NCI-H1105 treated with DMSO at 0.1 percent for 48 hours (cell line): ENCODE data around the gene NOS3.
"Not testable (repeated sequence)": the region's sequence is repeated elsewhere in the genome, so short reads cannot be mapped to it uniquely, and the experiment has no call there.

Experiments used
- DNase-seq: peaks from one replicate; lab custom pipeline; 2025; lab: John Stamatoyannopoulos, UW

The NOS3 gene

DNA sequence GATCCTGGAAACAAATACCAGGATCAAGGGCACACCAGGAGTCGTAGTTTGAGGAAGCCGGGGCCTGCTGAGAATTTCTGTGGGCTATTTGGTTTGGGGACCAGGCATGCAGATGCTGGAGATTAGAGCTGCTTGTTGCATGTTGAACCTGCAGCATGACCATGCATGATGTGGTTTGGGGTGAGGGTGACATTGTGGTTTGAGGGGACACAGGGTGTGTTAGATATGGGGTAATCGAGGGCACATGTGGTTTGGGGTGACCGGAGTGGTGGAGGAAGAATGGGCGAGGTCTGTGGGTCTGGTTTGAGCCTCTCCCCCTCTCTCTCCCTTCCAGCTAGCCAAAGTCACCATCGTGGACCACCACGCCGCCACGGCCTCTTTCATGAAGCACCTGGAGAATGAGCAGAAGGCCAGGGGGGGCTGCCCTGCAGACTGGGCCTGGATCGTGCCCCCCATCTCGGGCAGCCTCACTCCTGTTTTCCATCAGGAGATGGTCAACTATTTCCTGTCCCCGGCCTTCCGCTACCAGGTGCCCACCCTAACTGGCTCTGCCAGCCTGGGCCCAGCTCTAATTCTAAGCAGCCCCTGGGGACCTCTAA is 10.2 kb downstream of the NOS3 start:
- no peak for DNase-seq

DNA sequence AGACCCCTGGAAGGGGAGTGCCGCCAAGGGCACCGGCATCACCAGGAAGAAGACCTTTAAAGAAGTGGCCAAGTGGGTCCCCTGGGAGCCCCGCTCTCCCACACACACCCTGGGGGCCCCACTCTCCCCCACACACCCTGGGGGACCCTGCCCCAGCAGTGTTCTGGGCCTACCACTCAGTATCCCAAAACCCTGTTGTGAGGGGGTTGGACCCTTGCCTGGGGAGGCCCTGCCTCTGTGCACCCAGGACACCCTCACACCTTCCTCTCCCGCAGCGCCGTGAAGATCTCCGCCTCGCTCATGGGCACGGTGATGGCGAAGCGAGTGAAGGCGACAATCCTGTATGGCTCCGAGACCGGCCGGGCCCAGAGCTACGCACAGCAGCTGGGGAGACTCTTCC is 10.7 kb downstream of the NOS3 start:
- no peak for DNase-seq

DNA sequence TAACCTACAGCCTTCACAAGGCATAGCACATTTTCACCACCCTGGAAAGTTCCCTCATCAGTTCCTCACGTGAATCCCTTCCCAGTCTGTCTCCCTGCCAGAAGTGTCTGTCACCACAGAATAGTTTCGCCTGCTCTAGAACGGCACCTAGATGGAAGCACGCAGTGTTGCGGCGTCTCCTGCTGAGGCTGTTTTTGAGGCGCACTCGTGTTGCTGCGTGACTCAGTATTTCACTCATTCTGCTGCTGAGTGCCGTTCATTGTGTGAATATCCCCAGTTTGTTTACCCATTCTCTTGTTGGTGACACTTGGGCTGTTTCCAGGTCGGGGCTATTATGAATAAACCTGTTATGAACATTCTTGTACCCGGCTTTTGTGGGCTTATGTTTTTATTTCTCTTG is 12.8 kb downstream of the NOS3 start:
- peak; percentile 7 for DNase-seq

DNA sequence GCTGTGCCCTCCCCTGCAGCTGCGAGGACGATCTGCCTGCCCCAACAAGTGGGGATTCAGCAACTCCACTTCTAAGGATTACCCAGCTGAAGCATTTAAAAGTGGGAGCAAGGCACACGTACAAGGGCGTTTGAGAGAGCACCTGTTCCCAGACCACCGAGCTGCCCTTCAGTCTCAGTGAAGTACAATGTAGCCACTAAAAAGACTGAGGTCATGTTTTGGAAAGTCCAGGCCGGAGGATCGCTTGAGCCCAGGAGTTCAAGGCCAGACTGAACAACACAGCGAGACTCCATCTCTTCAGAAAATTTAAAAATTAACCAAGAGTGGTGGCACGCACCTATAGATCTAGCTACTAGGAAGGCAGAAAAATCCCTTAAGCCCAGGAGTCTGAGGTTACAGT is 14.7 kb downstream of the NOS3 start:
- DNase-seq: no peak

DNA sequence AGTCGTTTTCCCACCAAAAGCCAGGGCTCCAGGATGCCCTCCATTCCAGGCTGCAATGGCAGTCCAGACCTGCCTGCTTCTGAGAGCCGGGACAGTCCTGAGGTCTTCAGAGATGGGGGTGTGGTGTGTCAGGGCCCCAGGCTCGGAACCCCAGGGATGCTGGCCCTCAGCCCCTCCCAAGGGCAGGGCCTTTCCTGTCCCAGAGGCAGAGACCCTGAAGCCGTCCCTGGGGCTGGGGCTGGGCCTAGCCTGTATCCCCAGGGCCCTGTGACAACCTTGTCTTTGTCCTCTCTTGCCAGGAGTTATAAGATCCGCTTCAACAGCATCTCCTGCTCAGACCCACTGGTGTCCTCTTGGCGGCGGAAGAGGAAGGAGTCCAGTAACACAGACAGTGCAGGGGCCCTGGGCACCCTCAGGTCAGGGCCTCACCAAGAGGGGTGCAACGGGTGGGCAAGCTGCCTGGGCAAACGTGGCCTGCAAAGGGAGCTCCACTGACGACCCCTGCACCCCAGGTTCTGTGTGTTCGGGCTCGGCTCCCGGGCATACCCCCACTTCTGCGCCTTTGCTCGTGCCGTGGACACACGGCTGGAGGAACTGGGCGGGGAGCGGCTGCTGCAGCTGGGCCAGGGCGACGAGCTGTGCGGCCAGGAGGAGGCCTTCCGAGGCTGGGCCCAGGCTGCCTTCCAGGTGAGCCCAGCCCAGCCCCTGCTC is 15.9 kb downstream of the NOS3 start:
- DNase-seq: no peak

DNA sequence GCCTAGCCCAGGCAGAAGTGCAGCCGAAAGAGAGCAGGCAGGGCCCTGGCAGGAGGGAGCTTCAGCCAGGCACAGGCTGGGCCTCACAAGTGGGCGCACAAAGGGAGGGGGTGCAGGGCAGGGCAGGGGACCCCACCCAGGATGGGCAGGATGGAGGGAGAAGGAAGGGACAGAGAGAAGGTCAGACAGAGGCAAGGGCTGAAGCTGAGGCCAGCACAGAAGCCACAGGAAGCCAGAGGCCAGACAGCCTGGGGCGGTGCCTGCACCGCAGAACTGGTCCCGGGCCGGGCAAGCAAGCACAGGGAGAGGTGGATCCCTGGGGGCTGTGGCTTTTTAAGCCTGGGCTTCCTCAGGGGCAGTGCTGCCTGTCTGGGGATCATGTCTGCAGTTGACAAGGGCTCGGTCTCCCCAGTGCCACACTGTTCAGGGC is 16.7 kb downstream of the NOS3 start:
- no peak for DNase-seq

DNA sequence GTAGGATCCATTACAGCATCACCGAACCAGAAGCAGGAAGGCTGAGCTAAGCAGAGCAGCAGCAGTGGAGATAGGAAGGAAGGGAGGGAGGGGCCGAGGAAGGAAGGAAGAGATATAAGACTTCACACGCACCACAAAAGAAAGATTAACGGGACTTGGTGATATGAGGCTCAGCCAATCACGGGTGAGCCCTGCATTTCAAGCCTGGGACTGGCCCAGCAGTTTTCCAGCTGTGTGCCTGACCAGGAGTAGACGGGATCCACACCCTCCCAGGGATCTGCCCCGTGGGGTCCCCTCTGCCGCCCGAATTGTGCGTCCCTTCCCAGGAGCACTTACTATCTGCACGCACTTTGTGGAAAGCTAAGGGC is 17.3 kb downstream of the NOS3 start:
- no peak for DNase-seq

DNA sequence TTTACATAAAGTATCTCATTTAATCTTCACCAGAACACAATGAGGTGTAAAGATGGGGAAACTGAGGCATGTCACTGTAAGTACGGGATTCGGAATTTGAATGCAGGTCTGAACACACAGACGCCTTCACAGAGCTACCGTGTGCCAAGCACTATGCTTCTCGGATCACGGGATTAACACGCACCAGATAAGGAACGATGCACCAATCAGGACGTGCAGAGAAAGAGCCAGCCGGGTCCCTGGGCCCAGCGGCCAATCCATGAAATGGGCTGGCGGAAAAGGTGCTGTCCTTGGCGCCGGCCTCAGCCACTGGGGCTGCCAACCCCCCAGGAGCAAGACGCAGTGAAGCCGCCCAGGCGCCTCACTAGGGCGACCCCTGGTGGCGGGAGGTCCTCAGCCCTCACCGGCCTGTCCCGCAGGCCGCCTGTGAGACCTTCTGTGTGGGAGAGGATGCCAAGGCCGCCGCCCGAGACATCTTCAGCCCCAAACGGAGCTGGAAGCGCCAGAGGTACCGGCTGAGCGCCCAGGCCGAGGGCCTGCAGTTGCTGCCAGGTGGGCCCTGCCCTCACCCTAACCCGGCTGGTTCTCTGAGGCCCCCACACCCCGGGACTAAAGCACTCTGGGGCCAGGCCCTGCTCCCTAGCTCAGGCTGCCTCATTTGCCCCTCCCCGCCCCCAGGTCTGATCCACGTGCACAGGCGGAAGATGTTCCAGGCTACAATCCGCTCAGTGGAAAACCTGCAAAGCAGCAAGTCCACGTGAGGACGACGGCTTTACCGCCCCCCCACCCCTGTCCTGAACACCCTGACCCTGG is 17.9 kb downstream of the NOS3 start:
- no peak for DNase-seq

DNA sequence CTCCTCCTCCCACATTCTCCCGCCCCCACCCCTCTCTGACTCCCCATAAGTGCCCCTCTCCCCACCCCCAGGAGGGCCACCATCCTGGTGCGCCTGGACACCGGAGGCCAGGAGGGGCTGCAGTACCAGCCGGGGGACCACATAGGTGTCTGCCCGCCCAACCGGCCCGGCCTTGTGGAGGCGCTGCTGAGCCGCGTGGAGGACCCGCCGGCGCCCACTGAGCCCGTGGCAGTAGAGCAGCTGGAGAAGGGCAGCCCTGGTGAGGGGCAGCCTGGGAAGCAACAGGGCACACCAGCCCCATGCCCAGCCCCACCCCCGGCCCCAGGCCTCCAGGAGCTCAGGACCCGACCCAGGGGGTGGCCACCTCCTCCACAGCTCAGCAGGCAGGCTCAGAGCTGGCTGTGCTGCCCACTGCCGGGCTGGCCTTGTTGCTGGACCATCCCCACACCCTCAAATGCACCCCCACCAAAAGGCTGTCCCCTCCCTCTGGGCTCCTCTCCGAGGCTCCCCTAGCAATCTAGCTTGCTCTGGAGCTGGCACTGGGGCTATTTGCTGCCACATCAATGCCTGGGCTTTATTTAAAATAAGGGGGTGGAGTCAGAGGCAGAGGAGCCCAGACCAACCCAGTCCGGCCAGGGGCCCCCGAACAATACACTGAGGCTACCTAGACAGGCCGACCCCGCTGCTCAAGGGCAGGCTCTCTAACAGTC is 18.7 kb downstream of the NOS3 start:
- DNase-seq: no peak

DNA sequence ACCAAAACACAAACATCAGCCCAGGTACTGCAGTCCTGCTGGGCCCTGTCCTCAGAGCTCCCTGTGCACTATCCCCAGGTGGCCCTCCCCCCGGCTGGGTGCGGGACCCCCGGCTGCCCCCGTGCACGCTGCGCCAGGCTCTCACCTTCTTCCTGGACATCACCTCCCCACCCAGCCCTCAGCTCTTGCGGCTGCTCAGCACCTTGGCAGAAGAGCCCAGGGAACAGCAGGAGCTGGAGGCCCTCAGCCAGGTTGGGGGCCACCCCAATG is 19.2 kb downstream of the NOS3 start:
- no peak for DNase-seq

DNA sequence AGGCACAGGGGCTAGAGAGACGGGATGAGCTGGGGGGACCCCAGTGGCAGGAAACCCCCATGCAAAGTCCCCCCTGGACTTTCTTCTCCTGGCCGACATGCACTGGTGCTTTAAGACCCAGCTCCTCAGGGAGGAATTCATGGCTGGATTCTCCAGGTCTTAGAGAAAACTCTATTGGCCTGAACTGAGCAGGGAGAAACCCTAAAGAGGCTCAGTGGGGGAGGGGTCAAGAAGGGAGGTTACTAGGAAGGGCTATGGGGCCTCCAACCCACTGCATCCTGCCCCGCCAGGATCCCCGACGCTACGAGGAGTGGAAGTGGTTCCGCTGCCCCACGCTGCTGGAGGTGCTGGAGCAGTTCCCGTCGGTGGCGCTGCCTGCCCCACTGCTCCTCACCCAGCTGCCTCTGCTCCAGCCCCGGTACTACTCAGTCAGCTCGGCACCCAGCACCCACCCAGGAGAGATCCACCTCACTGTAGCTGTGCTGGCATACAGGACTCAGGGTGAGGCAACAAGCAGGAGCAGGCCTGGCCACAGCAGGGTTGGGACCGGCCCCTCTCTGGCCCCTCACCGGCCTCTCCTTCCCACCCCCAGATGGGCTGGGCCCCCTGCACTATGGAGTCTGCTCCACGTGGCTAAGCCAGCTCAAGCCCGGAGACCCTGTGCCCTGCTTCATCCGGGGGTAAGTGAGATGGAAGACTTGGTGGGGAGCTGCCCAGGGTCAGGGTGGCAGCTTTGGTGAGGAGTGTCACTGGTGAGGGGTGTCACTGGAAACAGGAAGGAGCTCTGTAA is 19.7 kb downstream of the NOS3 start:
- no peak for DNase-seq

DNA sequence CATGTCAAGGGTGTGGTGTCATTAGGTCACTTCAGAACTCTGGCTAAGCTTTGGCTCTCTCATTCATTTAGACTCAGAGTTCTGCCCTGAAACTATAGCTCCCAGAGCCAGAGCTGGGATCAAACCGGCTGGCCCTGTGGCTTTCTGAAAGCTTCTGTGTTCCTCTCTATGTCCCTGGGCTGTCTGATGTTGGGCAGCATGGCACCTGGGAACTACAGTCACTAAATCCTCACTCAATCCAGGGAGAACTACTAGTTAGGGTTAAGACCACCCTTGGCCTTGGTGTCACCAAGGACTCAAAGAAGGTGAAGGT is 20.2 kb downstream of the NOS3 start:
- DNase-seq: no peak

DNA sequence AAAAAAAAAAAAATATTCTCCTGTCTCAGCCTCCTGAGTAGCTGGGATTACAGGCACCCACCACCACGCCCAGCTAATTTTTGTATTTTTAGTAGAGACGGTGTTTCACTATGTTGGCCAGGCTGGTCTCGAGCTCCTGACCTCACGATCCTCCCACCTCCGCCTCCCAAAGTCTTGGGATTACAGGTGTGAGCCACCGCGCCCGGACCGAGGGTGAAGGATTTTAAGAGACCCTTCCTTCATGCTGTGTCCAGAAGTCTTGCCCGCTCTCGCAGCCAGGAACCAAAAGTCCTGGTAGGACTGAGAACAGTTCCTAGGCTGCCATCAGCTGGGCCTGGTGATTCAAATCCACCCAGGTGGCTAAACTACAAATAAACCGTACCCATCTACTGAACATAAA is 20.8 kb downstream of the NOS3 start:
- not testable (repeated sequence) for DNase-seq

DNA sequence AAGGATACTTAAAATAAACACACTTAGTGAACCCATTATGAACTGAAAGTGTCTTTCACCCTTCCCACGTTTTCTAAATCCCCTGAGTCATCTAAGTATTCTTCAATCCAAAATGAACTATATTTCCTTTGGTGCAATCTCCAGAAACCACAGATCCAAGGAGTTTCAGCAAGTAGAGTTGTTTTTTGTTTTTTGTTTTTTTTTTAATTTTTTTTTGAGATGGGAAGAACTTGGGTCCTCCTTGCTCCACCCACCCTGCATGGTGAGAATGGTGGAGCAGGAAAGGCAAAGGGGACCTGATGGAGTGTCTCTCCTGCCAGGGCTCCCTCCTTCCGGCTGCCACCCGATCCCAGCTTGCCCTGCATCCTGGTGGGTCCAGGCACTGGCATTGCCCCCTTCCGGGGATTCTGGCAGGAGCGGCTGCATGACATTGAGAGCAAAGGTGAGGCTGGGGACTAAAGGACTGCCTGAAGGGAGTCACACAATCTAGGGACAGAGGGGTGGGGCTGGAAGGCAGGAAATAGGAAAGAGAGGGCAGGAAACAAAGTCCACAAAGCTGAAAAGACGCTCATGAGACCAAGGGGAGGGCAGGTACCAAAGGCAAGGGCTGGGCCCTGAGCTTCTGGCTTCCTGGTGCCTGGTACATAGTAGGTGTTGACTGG is 21.3 kb downstream of the NOS3 start:
- no peak for DNase-seq

DNA sequence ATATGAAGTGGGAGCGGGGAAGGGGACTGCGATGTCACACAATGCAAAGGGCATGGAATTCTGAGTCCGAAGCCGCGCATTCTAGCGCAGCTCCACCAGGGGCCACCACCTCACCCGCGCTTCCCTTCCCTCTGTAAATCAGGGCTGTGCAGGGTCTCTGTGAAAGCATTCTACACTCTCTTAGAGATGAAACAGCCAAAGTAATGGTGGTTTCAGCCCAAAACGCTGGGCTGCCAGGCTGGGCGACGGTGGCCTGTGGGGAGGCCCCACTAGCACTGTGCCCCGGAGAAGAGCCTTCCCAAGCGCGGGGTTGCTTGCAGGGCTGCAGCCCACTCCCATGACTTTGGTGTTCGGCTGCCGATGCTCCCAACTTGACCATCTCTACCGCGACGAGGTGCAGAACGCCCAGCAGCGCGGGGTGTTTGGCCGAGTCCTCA is 22.1 kb downstream of the NOS3 start:
- peak; percentile 34 for DNase-seq

DNA sequence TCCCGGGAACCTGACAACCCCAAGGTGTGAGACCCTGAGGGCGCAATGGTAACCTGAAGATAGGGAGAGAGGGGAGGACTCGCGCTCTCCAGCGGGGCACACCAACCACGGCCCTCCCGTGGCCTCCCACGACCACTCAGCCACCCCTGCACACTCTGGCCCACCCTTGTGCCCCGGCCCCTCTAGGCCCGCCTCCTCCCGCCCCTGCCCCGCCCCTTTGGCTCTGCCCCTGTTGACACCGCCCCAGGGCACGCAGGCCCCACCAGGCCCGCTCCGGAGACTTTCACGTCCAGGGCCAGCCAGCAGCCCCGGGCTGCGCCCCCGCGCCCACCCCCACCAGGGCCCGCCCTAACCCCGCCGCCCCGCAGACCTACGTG is 22.5 kb downstream of the NOS3 start:
- DNase-seq: no peak

DNA sequence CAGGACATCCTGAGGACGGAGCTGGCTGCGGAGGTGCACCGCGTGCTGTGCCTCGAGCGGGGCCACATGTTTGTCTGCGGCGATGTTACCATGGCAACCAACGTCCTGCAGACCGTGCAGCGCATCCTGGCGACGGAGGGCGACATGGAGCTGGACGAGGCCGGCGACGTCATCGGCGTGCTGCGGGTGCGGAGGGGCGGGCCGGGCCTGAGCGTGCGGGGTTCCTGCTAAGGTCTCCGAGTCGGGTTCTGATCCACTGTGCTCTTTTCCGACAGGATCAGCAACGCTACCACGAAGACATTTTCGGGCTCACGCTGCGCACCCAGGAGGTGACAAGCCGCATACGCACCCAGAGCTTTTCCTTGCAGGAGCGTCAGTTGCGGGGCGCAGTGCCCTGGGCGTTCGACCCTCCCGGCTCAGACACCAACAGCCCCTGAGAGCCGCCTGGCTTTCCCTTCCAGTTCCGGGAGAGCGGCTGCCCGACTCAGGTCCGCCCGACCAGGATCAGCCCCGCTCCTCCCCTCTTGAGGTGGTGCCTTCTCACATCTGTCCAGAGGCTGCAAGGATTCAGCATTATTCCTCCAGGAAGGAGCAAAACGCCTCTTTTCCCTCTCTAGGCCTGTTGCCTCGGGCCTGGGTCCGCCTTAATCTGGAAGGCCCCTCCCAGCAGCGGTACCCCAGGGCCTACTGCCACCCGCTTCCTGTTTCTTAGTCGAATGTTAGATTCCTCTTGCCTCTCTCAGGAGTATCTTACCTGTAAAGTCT is 23.1 kb downstream of the NOS3 start:
- peak; percentile 27 for DNase-seq

DNA sequence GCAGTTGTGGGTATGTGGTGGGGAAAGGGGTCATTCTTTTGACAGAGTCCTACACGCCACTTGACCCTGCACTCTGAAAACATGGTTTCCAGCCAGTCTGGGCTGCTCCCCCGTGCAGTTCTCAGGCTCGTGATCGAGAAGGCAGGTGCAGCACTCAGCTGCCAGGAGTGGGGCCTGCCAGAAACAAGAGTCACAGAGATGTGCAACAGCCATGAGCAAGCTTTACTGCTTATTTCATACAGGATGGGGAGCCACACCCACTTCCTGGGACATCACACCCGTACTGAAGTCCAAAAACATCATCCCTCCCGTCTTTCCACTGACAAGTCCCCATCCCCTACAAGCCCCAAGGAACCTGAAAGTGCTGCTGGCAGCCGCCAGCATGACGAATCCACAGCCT is 24.1 kb downstream of the NOS3 start:
- DNase-seq: no peak

DNA sequence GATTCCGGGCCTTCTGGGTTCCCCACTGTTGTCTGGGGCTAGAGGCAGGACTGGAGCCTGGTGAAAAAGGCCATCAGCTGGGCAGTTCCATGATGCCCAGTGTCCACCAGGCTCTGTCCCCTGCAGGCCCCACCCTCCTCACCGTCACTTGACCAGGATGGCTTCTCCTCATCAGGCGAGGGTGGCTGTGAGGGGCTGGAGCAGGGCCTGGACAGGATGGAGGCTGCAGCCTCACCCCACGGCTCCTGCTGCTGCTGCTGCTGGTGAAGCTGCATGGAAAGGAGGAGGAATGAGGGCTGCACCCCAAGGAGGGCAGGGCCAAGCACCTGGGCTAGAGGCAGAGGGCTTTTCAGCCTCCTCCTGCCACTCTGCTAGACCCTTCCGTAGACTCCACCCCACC is 25.1 kb downstream of the NOS3 start:
- no peak for DNase-seq

DNA sequence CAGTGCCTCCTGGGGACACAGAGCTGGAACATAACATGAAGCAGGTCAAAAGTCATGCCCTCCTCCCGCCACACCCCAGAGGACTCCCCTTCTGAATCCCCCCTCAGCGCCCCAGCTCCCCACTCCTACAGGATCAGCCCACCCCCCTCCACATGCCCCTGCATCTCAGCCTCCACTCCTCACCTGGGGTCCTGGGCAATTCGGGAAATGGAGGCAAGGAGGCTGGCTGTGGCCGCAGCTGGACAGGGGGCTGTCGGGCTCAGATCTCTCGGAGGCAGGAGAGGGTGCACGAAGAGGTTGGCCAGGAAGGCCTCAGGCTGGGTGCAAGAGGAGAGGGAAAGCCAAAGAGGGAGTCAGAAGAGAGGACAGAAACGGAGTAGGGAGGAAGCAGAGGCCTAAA is 25.7 kb downstream of the NOS3 start:
- no peak for DNase-seq

DNA sequence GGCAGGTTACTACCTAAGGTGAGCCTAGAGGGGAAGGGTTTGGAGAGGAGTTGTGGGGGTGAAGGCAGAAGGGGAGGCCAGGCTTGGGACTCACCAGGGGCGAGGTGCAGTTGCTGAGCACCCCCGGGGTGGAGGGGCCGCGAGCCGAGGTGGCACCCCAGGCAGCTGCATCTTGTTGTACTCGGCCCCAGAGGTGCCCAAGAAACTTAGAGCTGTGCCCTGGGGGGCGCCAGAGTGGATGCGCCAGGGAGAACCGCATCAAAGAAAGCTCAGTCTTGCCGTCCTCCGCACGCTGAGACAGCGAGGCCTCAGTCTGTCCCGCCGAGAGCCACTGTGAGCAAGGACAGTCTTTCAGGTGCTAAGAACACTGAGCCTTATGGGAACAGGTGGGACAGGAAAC is 26.1 kb downstream of the NOS3 start:
- no peak for DNase-seq
